A549 (cell line): ENCODE data around the gene TMF1. TPM values are rescaled to one million over a fixed set of nuclear protein-coding genes. Genes with fewer than 3 reads are reported as not detected.

Experiments
- ATAC-seq, 2 experiments: fragments of 200-7000 bp in 1 of 2; fragments of >200 bp in 1 of 2; cut with Nextera tagmentation in 1 of 2; cut with Tn5 transposase in 1 of 2; 3 replicates each; pipeline versions ENCODE4 v1.8.0 to v1.9.1; 2018 to 2020; ENCODE audit warnings: mild to moderate bottlenecking in 1 of 2, moderate library complexity in 1 of 2
- CTCF ChIA-PET: fragments of 300-600 bp; sonication (Branson Sonifier 250); formaldehyde crosslinking; extraction: SDS; loops from one replicate; lab custom pipeline; 2021; ENCODE audit warnings: antibody characterized with exemption, inconsistent platforms; lab: Yijun Ruan, JAX
- POLR2A ChIA-PET: fragments of 350-600 bp; formaldehyde crosslinking; extraction: SDS; loops from one replicate; lab custom pipeline; 2021; ENCODE audit warnings: antibody characterized with exemption, inconsistent platforms; lab: Yijun Ruan, JAX
- DNase-seq, 2 experiments: peaks; one replicate each; pipeline versions ENCODE4 v3.0.0 to v3.0.0-alpha.2; 2011 to 2016; ENCODE audit warnings: low read depth in 1 of 2, low spot score in 1 of 2
- FAIRE-seq: peaks from 2 replicates; lab custom pipeline; 2011; peaks lifted over from hg19 to GRCh38; lab: Jason Lieb, UNC
- H3K27ac ChIP-seq, 2 experiments: fragments of >200 bp; sonication (Bioruptor Twin); formaldehyde crosslinking; 3 replicates each; pipeline ENCODE4 v1.5.1; 2016 to 2017
- H3K4me1 ChIP-seq: fragments of >200 bp; sonication (Bioruptor Twin); formaldehyde crosslinking; 3 replicates; pipeline ENCODE4 v1.6.1; 2016
- H3K4me2 ChIP-seq: fragments of >200 bp; sonication (Bioruptor Twin); formaldehyde crosslinking; 3 replicates; pipeline ENCODE4 v1.6.1; 2016
- H3K4me3 ChIP-seq: fragments of >200 bp; sonication (Bioruptor Twin); formaldehyde crosslinking; 3 replicates; pipeline ENCODE4 v1.5.1; 2016
- H3K9me3 ChIP-seq: fragments of >200 bp; sonication (Bioruptor Twin); formaldehyde crosslinking; 3 replicates; pipeline ENCODE4 v1.6.1; 2016
- BHLHE40 ChIP-seq: IDR thresholded peaks from 2 replicates; pipeline ENCODE4 v1.6.1; 2012; ENCODE audit warnings: low read depth, low read length, inconsistent platforms
- CHD2 ChIP-seq: fragments of 150-350 bp; IDR thresholded peaks from 2 replicates; pipeline ENCODE4 v1.6.1; 2014; ENCODE audit warnings: low read length; ENCODE audit not compliant: partially characterized antibody
- CHD4 ChIP-seq: fragments of 200-600 bp; sonication (generic); IDR thresholded peaks from 2 replicates; pipeline ENCODE4 v1.6.1; 2016; ENCODE audit warnings: antibody characterized with exemption, mild to moderate bottlenecking, borderline replicate concordance
- E2F6 ChIP-seq: IDR thresholded peaks from 2 replicates; pipeline ENCODE4 v1.6.1; 2012; ENCODE audit warnings: low read depth, borderline replicate concordance
- EHF ChIP-seq: fragments of 250-450 bp; sonication (Bioruptor Pico); IDR thresholded peaks from 2 replicates; pipeline ENCODE4 v1.5.0; 2020; ENCODE audit warnings: mild to moderate bottlenecking
- EHMT2 ChIP-seq: fragments of 200-600 bp; sonication (generic); IDR thresholded peaks from 2 replicates; pipeline ENCODE4 v1.6.1; 2016; ENCODE audit warnings: antibody characterized with exemption, low read depth, mild to moderate bottlenecking, moderate library complexity
- EP300 ChIP-seq, 2 experiments: fragments of >200 bp; sonication (Bioruptor Twin); formaldehyde crosslinking; IDR thresholded peaks; 2 replicates in 1 of 2; 3 replicates in 1 of 2; pipeline ENCODE4 v1.6.1; 2016 to 2017
- GATA3 ChIP-seq: IDR thresholded peaks from 2 replicates; pipeline ENCODE4 v1.6.1; 2012; ENCODE audit warnings: borderline replicate concordance
- HDAC2 ChIP-seq: fragments of 200-600 bp; sonication (generic); IDR thresholded peaks from 2 replicates; pipeline ENCODE4 v1.6.1; 2016
- HES2 ChIP-seq: fragments of >200 bp; sonication (Bioruptor Twin); formaldehyde crosslinking; IDR thresholded peaks from 2 replicates; pipeline ENCODE4 v1.6.1; 2016
- HOXB5 ChIP-seq: fragments of 250-450 bp; sonication (Bioruptor Pico); IDR thresholded peaks from 2 replicates; pipeline ENCODE4 v1.5.0; 2020; ENCODE audit warnings: mild to moderate bottlenecking, moderate library complexity
- JUN ChIP-seq, 2 experiments: fragments of >200 bp; sonication (Bioruptor Twin); formaldehyde crosslinking; IDR thresholded peaks; 2 replicates in 1 of 2; 3 replicates in 1 of 2; pipeline ENCODE4 v1.6.1; 2016 to 2017
- MAFK ChIP-seq: fragments of 450-650 bp; IDR thresholded peaks from 2 replicates; pipeline ENCODE4 v1.6.1; 2014; ENCODE audit not compliant: partially characterized antibody
- MAX ChIP-seq: IDR thresholded peaks from 2 replicates; pipeline ENCODE4 v1.6.1; 2012
- MYC ChIP-seq: IDR thresholded peaks from 2 replicates; pipeline ENCODE4 v1.6.1; 2012; ENCODE audit warnings: mild to moderate bottlenecking, inconsistent platforms, low read length, improper control_type of control experiment, borderline replicate concordance
- NFE2L2 ChIP-seq: fragments of 150-350 bp; conservative IDR thresholded peaks from 2 replicates; pipeline ENCODE4 v1.6.1; 2014; ENCODE audit warnings: low read length
- PHF8 ChIP-seq: fragments of 200-600 bp; sonication (generic); IDR thresholded peaks from 2 replicates; pipeline ENCODE4 v1.6.1; 2016; ENCODE audit warnings: low read depth, mild to moderate bottlenecking, antibody characterized with exemption, moderate library complexity, borderline replicate concordance
- RCOR1 ChIP-seq: fragments of 150-350 bp; IDR thresholded peaks from 2 replicates; pipeline ENCODE4 v1.6.1; 2014; ENCODE audit warnings: antibody characterized with exemption, low read length, low read depth
- RNF2 ChIP-seq: fragments of 200-600 bp; sonication (generic); IDR thresholded peaks from 2 replicates; pipeline ENCODE4 v1.6.1; 2016; ENCODE audit warnings: low read depth, mild to moderate bottlenecking, antibody characterized with exemption, moderate library complexity, borderline replicate concordance
- SMC3 ChIP-seq: fragments of >200 bp; sonication (Bioruptor Twin); formaldehyde crosslinking; IDR thresholded peaks from 3 replicates; pipeline ENCODE4 v1.6.1; 2018; ENCODE audit warnings: inconsistent platforms
- TFCP2L1 ChIP-seq: fragments of 250-450 bp; sonication (Bioruptor Pico); IDR thresholded peaks from 2 replicates; pipeline ENCODE4 v1.5.0; 2021; ENCODE audit warnings: mild to moderate bottlenecking
- ZC3H11A ChIP-seq: fragments of 450-650 bp; IDR thresholded peaks from 2 replicates; pipeline ENCODE4 v1.6.1; 2014; ENCODE audit warnings: antibody characterized with exemption, mild to moderate bottlenecking
- WGBS: methylation state at CpG from one replicate; pipeline ENCODE4 v1.1.6; 2017; ENCODE audit errors: missing lambda C conversion rate; 5-methylcytosine and 5-hydroxymethylcytosine counted together
- polyA plus RNA-seq, 4 experiments: library from polyadenylated mRNA; depleted of rRNA in 3 of 4; stranded (reverse); fragments of >200 nt; fragmentation: RNase III in 1 of 4; extraction: RNeasy Plus Mini Kit Qiagen cat#74134 plus additional on column Dnase treatment in 1 of 4; gene quantifications; 2 replicates in 3 of 4; 3 replicates in 1 of 4; pipeline ENCODE4 v1.2.3, GENCODE V29; 2011 to 2017

The TMF1 gene
- polyA plus RNA-seq, 2 of the 4 experiments (the other 2 are of a cell fraction) = 13.7 to 17.2 TPM

- ChIA-PET POLR2A (no interaction called here), CTCF (no interaction called here)
- no peak for FAIRE-seq
- TF ChIP-seq CHD2 = no peak
- no peak for TF ChIP-seq HES2
- no peak for TF ChIP-seq HOXB5
- TF ChIP-seq PHF8 = no peak
- TF ChIP-seq NFE2L2 = no peak
- no peak for TF ChIP-seq GATA3
- TF ChIP-seq ZC3H11A = no peak
- TF ChIP-seq TFCP2L1 (CRISPR knock-in tag) = no peak
- H3K4me3 ChIP-seq = no peak overlapping the region
- no peak for ATAC-seq
- no peak overlapping the region for H3K4me2 ChIP-seq
- no peaks in the 10 kb centered on the region for H3K9me3 ChIP-seq
- H3K4me1 ChIP-seq = no peaks in the 10 kb centered on the region
- no peak overlapping the region for H3K27ac ChIP-seq
- DNase-seq = no peak
Observed at GRCh38 chr3:69059688-69060087, 7.6 kb upstream of the TMF1 start.

- no peak for ATAC-seq
- no peak for FAIRE-seq
Observed at GRCh38 chr3:69058947-69059224, 6.8 kb upstream of the TMF1 start.

GRCh38 chr3:69058180-69058946 lies 6.2 kb upstream of the TMF1 start:
- TF ChIP-seq MAFK (no peak), SMC3 (no peak), HES2 (no peak), JUN (IDR thresholded peaks at IDR 0.05) (no peak), CHD4 (no peak), RNF2 (no peak), ZC3H11A (no peak), PHF8 (no peak), HDAC2 (no peak)
- TF ChIP-seq, all 56 proteins: peak for 0
- FAIRE-seq = no peak
- H3K9me3 ChIP-seq = no peaks in the 10 kb centered on the region
- H3K4me1 ChIP-seq = no peaks in the 10 kb centered on the region
- no peak for DNase-seq
- H3K4me3 ChIP-seq = no peak overlapping the region
- ATAC-seq = no peak
- H3K4me2 ChIP-seq = no peak overlapping the region
- CTCF ChIA-PET = no interaction called here
- POLR2A ChIA-PET = no interaction called here
- no peak overlapping the region for H3K27ac ChIP-seq
- WGBS = 99% methylated on average over 3 of the region's 3 CpGs

More at GRCh38 chr3:69058947-69059224, 6.8 kb upstream of the TMF1 start:
- H3K27ac ChIP-seq = no peak overlapping the region
- TF ChIP-seq RCOR1 = no peak
- no peak for TF ChIP-seq EP300 (IDR thresholded peaks at IDR 0.05)
- TF ChIP-seq EHF = no peak
- TF ChIP-seq EHMT2 = no peak
- TF ChIP-seq E2F6 = no peak
- TF ChIP-seq MYC = no peak
- no peak for TF ChIP-seq PHF8
- TF ChIP-seq MAX = no peak
- no peak for TF ChIP-seq ZC3H11A
- no peak for TF ChIP-seq BHLHE40
- TF ChIP-seq, all 56 proteins: peak for 0
- Histone ChIP-seq H3K4me1 (no peaks in the 10 kb centered on the region), H3K4me2 (no peak overlapping the region), H3K4me3 (no peak overlapping the region), H3K9me3 (no peaks in the 10 kb centered on the region)
- 92% methylated on average over 2 of the region's 2 CpGs for WGBS
- no peak for DNase-seq
- CTCF ChIA-PET = no interaction called here
- POLR2A ChIA-PET = no interaction called here
